NK-92 (cell line): ENCODE measurements around the gene ADGRV1.
"Not testable (repeated sequence)": the region's sequence is repeated elsewhere in the genome, so short reads cannot be mapped to it uniquely, and the experiment has no call there.

Experiments
- DNase-seq: peaks from one replicate; lab custom pipeline; 2025; ENCODE audit not compliant: unreplicated experiment; lab: John Stamatoyannopoulos, UW

Gene ADGRV1

DNA sequence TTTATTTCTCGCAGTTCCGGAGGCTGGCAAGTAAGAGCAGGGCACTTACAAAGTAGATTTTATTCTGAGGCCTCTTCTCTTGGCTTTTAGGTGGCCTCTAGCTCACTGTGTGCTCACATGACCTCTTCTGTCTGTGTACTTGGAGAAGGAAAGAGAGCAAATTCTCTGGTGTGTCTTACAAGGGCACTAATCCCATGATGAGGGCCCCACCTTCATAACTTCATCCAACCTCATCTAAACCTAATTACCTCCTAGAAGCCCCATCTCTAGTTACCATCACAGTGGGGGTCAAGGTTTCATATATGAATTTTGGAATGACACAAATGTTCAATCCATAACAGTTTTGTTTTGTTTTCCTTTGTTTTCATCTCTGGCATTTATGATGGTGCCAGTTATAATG lies 376.1 kb downstream of the ADGRV1 start:
- no peak for DNase-seq

DNA sequence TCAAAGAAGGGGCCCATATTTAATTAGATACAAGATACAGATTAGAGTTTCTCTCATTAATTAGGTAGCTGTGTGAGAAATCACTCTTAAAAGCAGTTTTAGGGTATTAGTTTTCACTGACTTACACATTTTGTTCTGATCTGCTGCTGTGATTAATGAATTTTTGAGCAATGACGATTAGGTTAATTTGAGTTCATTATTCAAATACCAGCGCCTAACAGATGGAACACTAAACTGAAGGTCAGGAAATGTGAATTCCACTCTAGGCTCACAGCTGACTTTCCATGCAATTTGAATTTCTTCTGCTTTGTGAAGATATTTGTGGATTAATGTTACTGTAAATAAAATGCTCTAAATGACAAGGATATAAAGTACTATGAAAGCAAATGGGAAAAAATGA lies 380.6 kb downstream of the ADGRV1 start:
- no peak for DNase-seq

- DNase-seq: no peak
Observed at GRCh38 chr5:90940227-90940995, 381.8 kb downstream of the ADGRV1 start.

GRCh38 chr5:90941002-90941720 lies 382.6 kb downstream of the ADGRV1 start:
- no peak for DNase-seq

- no peak for DNase-seq
Observed at GRCh38 chr5:90944116-90944515, 385.5 kb downstream of the ADGRV1 start.

- no peak for DNase-seq
Observed at GRCh38 chr5:90947667-90948066, 389.1 kb downstream of the ADGRV1 start.

DNA sequence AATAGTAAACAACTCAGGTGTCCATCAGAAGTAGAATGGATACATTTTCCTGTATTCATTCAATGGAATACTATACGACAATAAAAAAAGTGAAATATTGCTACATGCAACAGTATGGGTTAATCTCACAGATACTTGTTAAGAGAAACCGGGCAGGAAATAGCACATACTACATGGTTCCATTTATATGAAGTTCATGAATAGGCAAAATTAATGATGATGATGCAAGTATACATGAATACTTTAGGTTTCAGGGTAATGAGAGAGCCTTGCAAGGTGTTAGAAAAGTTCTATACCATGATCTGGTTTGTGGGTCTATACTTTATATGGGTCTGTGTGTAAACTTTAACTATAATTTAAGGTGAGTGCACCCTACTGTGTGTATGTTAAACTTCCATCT lies 390.4 kb downstream of the ADGRV1 start:
- no peak for DNase-seq

- DNase-seq: no peak
Observed at GRCh38 chr5:90949469-90950358, 391.1 kb downstream of the ADGRV1 start.

- no peak for DNase-seq
Observed at GRCh38 chr5:90955001-90955635, 396.5 kb downstream of the ADGRV1 start.

DNA sequence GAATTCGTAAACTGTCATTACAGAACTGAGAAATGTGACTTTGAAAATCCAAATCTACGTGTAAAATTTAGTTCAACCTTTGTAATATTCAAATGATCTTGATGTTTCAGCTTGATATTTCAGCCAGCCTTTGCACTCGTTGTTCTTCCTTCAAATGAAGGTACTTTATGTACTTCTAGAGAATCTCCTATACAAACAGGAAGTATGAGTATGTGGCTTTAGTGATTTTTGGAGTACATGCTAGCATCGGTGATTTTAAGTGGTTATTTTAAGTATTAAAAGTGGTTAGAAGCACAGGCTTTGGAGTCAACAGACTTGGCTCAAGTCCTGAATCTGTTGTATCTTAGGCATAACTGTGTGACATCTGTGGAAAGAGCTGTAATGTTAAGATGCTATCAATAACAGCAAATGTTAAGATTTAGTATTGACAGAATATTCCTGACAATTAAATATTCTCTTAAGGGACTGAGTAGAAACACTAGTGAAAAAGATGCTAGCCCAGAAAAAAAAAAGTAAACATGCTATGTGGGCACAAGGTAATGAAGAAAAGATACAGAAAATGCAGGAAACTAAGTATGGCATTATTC lies 398.0 kb downstream of the ADGRV1 start:
- no peak for DNase-seq

- no peak for DNase-seq
Observed at GRCh38 chr5:90957906-90958305, 399.3 kb downstream of the ADGRV1 start.

DNA sequence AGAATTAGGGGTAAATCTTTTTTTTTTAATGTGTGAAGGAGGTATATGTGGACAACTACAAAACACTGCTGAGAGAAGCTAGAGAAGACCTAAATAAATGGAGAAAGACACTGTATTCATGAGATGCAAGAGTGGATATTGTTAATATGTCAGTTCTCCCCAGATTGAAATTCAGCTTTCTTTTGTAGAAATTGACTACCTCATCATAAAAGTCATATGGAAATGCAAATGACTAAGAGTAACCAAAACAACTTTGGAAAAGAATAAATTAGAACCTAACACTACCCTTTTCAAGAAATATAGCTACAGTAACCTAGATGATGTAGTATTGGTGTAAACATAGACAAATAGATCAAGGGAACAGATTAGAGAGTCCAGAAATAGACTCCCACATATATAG lies 400.7 kb downstream of the ADGRV1 start:
- DNase-seq: no peak

DNA sequence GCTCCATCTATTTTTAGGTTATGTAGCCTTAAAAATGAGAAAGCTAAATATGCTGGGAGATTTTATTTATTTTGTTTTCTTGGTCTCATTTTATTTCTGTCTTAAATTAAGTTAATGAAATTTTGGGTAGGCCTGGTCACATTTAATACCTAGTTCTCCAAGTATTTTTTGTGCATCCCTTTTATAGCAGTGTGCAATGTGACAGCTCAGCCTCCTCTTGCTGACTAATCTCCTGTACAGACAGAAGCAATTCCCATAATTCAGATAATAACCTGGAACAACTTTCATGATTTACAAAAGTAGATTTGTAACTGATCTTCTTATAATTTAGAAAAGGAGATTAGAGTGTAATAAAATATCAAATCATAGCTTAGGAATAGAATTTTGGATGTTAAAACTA lies 403.9 kb downstream of the ADGRV1 start:
- DNase-seq: no peak

DNA sequence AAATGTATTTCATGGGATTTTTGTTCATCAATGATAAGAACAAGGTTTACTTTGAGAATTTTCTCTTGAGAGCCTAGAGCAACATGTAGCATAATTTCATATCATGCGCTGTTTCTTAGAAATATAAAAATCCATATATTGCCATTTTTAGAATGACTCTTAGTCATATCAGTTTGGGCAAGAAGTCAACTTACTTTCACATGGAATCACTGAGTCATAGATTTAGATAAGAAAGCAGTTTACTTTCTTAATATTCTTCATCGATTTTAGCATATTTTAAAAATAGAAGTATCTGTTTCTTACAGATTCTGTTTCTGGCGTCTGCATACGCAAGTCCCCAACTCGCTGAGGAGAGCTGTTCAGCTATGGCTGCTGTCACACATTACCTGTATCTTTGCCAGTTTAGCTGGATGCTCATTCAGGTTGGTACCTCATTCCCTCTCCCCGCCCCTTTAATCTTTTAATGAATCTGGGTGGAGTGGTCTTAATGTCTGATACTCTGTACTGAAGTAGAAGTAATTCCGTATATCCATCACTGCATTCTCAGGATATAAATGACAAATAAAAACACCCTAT lies 406.6 kb downstream of the ADGRV1 start:
- no peak for DNase-seq

DNA sequence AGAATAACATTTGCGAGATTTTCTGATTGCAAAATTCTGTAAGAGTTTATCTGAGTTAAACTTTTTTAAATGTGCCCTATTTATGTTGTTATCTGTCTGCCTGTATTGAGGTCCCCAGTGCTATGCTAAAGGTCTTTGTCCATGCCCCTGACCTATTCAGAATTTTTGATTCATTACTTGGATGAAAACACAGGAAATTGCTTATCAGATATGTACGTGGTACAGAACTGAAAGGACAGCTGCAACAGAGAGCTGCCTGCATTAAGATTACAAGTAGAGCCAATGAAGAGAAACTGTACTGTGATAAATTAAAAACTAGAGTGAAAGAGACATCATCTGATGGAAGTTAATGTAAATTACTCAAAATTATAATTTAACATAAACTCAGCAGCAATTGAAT lies 408.8 kb downstream of the ADGRV1 start:
- DNase-seq: no peak

DNA sequence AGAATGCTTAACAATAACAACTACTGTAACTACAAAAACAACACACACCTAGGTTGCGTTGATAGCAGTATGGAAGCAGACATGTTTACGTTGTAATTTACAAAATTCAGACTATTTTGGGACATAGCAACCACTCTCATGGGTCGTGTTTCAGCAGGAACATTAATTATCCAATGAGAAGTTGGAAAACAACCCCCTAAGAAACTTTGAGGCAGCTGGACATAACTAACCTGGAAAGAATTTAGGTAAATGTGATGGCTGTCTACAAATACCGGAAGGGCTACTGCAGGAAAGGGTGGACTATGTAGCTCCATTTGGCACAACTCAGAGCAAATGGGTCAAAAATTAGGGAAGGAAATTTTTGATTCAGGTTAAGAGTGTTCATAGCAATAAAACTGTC lies 409.3 kb downstream of the ADGRV1 start:
- no peak for DNase-seq

DNA sequence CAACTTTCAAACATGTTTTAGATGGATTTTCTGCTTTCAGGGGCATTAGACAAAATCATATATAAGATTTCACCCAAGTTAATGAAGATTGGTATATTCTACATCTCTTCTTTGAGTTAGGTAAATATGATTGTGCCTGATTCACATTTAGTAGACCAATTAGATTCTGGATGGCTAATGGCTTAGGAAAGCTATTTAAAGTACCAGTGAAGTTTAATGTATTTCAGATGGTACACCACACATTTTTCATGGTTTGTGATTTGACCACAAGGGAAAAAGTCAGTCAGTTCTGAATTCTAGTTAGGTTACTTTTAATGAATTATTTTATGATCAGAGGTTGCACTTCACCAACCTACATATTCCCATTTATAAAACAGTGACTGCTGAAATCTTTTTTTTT lies 409.7 kb downstream of the ADGRV1 start:
- no peak for DNase-seq

DNA sequence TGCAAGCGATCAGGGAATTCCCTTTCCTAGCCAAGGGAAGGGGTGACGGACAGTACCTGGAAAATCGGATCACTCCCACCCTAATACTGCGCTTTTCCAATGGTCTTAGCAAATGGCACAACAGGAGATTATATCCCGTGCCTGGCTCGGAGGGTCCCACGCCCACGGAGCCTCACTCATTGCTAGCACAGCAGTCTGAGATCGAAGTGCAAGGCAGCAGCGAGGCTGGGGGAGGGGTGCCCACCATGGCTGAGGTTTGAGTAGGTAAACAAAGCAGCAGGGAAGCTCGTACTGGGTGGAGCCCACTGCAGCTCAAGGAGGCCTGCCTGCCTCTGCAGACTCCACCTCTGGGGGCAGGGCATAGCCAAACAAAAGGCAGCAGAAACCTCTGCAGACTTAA lies 411.3 kb downstream of the ADGRV1 start:
- DNase-seq: not testable (repeated sequence)

GRCh38 chr5:90981177-90981576 lies 422.6 kb downstream of the ADGRV1 start:
- no peak for DNase-seq

GRCh38 chr5:90981821-90982220 lies 423.2 kb downstream of the ADGRV1 start:
- DNase-seq: no peak
